Measurements from ENCODE around the gene PAK1. TPM values are rescaled to one million over a fixed set of nuclear protein-coding genes. Genes with fewer than 3 reads are reported as not detected.

PAK1 gene
- polyA plus RNA-seq, 1 donor (not counting 4 experiments of a cell fraction or from before 2014, with no cell fraction given): 78.2 TPM

- no peaks in the 10 kb centered on the region for H3K9me1 ChIP-seq (ENCODE audit: control insufficient read depth, extremely low read depth, insufficient read depth, low read length)
- DNase-seq (ENCODE audit: low read depth, low spot score) (no peak), FAIRE-seq (no peak)
- H2AFZ ChIP-seq (ENCODE audit: control insufficient read depth, low read length): no peak overlapping the region
- no peak overlapping the region for H3K4me3 ChIP-seq (ENCODE audit: control insufficient read depth in 2 of 3, extremely low read depth in 1 of 3, insufficient read depth in 2 of 3, low read depth in 1 of 3, low read length in 3 of 3)
- H3K4me1 ChIP-seq (ENCODE audit: control insufficient read depth, extremely low read depth, insufficient read depth, low read length): no peaks in the 10 kb centered on the region
- H4K20me1 ChIP-seq (ENCODE audit: control insufficient read depth, extremely low read depth, insufficient read depth, low read length): no peaks in the 10 kb centered on the region
- H3K9me3 ChIP-seq (ENCODE audit: control insufficient read depth, low read depth, low read length): no peaks in the 10 kb centered on the region
- dilution Hi-C loops (cut with MboI; ENCODE audit: extremely low pct_ligation_motif_present, low sequenced_read_pairs): no loop called here
- no peaks in the 10 kb centered on the region for H3K79me2 ChIP-seq (ENCODE audit: control insufficient read depth, insufficient read depth, low read length)
- H3K27ac ChIP-seq (ENCODE audit: control insufficient read depth, insufficient read depth, low read length): no peak overlapping the region
- H3K36me3 ChIP-seq (ENCODE audit: control insufficient read depth in 2 of 2, extremely low read depth in 1 of 2, insufficient read depth in 2 of 2, low read length in 2 of 2): no peaks in the 10 kb centered on the region
- no peak overlapping the region for H3K4me2 ChIP-seq (ENCODE audit: control insufficient read depth, extremely low read depth, insufficient read depth, low read depth, low read length)
- TF ChIP-seq EZH2 (IDR thresholded peaks at IDR 0.05; ENCODE audit: low read length): no peak
- no peak for TF ChIP-seq CTCF (optimal IDR thresholded peaks at IDR 0.05 in 1 of 3, IDR thresholded peaks at IDR 0.05 in 1 of 3, conservative IDR thresholded peaks at IDR 0.05 in 1 of 3; ENCODE audit: extremely low read depth in 1 of 3, insufficient read depth in 2 of 3, low read length in 3 of 3)
- H3K9ac ChIP-seq (ENCODE audit: control insufficient read depth, extremely low read depth, insufficient read depth, low read length): no peak overlapping the region
- no peaks in the 10 kb centered on the region for H3K27me3 ChIP-seq (ENCODE audit: control insufficient read depth, extremely low read depth, insufficient read depth, low read length)
Measured at GRCh38 chr11:77424644-77425043, 49.2 kb downstream of the PAK1 start.

- Histone ChIP-seq H3K4me1 (ENCODE audit: control insufficient read depth, extremely low read depth, insufficient read depth, low read length) (no peaks in the 10 kb centered on the region), H2AFZ (ENCODE audit: control insufficient read depth, low read length) (no peak overlapping the region), H3K27ac (ENCODE audit: control insufficient read depth, insufficient read depth, low read length) (no peak overlapping the region), H3K4me3 (ENCODE audit: control insufficient read depth in 2 of 3, extremely low read depth in 1 of 3, insufficient read depth in 2 of 3, low read depth in 1 of 3, low read length in 3 of 3) (no peak overlapping the region), H3K4me2 (ENCODE audit: control insufficient read depth, extremely low read depth, insufficient read depth, low read depth, low read length) (no peak overlapping the region), H3K9ac (ENCODE audit: control insufficient read depth, extremely low read depth, insufficient read depth, low read length) (no peak overlapping the region), H3K27me3 (ENCODE audit: control insufficient read depth, extremely low read depth, insufficient read depth, low read length) (no peaks in the 10 kb centered on the region), H3K36me3 (ENCODE audit: control insufficient read depth in 2 of 2, extremely low read depth in 1 of 2, insufficient read depth in 2 of 2, low read length in 2 of 2) (no peaks in the 10 kb centered on the region), H4K20me1 (ENCODE audit: control insufficient read depth, extremely low read depth, insufficient read depth, low read length) (no peaks in the 10 kb centered on the region), H3K9me1 (ENCODE audit: control insufficient read depth, extremely low read depth, insufficient read depth, low read length) (no peaks in the 10 kb centered on the region), H3K79me2 (ENCODE audit: control insufficient read depth, insufficient read depth, low read length) (no peaks in the 10 kb centered on the region), H3K9me3 (ENCODE audit: control insufficient read depth, low read depth, low read length) (no peaks in the 10 kb centered on the region)
- DNase-seq (ENCODE audit: low read depth, low spot score): no peak
- no peak for FAIRE-seq
- no peak for TF ChIP-seq EZH2 (IDR thresholded peaks at IDR 0.05; ENCODE audit: low read length)
- no peak for TF ChIP-seq CTCF (optimal IDR thresholded peaks at IDR 0.05 in 1 of 3, IDR thresholded peaks at IDR 0.05 in 1 of 3, conservative IDR thresholded peaks at IDR 0.05 in 1 of 3; ENCODE audit: extremely low read depth in 1 of 3, insufficient read depth in 2 of 3, low read length in 3 of 3)
- dilution Hi-C loops (cut with MboI; ENCODE audit: extremely low pct_ligation_motif_present, low sequenced_read_pairs): no loop called here
Measured at GRCh38 chr11:77423624-77424023, 50.3 kb downstream of the PAK1 start.
